NCI-H2171 treated with DMSO at 0.1 percent for 48 hours (cell line): Measurements from ENCODE around the gene SH3TC1.

ENCODE experiments used
- DNase-seq: peaks from one replicate; lab custom pipeline; 2025; lab: John Stamatoyannopoulos, UW

SH3TC1 gene

GRCh38 chr4:8244001-8244757 is 45.1 kb downstream of the SH3TC1 start:
- no peak for DNase-seq

GRCh38 chr4:8244931-8245460 is 45.9 kb downstream of the SH3TC1 start:
- DNase-seq, result no peak

DNA sequence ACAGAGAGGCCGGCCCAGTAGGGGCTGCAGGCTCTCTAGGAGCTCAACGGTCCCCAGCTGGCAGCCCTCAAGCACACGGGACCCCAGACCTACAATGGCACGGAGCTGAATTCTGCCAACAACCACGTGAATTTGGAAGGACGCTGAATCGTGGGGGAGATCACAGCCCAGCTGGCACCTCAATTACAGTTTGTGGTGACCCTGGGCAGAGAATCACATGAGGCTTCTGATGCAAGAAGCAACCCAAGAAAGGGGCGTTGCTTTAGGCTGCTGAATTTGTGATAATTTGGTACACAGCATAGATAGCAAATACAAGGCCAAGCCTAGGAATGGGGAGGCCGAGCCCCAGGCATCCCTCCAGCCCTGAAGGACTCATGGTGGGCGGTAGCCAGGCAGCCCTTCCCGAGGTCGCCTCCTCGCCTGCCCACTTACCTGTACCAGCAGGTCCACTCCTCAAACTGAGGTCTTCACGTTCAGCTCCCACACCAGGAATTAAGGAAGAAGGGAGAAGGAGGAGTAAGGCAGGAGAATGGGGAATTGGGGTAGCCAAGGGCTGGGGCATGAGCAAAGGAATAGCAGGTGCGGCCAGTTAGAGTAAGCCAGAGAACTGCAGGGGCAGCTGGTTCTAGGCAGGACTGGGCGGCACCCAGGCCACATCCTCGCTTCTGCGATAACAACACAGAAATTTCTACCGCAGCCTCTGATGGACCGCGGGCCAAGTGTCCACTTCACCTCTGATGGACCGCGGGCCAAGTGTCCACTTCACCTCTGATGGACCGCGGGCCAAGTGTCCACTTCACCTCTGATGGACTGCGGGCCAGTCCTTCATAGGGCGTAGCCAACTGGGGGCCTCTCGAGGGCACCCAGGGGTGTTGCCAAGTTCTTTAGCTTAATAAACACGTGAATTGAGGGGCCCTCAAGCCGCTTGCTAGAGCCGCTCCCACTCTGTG is 47.1 kb downstream of the SH3TC1 start:
- no peak for DNase-seq

DNA sequence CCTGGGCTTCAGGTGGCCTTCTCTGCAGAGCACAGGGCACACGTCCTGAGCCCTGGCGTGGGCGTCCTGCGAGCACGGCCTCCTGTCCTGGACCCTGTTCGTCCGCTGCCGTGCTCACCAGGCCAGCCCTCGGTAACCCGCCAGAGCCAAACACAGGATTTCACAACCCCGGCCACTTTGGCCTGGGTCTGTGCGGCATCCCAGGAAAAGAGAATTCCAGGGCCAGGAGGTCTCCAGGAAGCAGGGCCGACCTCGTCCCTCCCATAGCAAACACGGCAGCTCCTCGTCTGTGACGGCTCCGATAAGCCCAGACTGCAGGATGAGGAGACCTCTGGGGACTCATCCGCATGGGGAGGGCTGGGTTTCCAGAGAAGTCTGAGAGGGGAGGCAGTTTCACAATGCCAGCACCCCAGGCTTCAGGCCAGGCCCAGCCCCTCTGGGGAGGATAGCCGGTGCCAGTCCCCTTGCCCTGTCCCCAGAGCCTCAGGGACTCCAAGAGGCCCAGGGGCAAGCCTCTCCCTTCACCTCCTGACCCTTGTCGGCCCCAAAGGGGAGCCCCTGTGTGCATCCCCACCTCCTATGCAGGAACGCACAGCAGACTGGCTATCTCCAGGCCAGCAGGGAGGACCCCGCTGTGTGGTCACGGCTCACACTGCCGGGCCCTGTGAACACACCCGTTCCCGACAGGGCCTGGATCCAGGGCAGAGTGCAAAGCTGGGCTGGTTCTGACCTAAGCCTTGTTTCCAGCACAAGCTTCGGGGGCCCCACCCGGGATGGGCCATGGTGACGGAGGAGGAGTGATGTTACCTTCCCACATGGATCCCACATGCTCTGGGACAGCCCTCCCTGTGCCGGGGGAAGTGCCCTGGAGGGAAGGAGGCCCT is 48.2 kb downstream of the SH3TC1 start:
- no peak for DNase-seq

- no peak for DNase-seq
Observed at GRCh38 chr4:8248091-8248490, 49.0 kb downstream of the SH3TC1 start.

DNA sequence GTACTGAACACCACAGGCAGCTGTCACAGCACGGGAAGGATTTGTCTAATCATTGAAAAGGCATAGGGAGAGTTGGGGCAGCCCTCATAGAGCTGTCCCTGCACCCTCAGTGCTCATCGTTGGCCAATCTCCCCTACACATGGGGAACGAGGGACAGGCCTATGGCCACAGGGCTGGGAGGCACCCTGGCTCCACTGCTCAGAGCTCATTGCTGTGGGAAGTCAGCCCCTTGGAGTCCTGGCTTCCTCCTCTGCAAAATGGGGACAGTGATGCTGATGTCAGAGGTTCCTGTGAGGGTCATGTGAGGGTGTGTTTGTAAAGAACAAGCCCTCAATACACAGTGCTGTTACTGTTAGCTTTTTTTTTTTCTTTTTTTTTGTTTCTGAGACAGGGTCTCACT is 51.1 kb downstream of the SH3TC1 start:
- DNase-seq, result no peak

DNA sequence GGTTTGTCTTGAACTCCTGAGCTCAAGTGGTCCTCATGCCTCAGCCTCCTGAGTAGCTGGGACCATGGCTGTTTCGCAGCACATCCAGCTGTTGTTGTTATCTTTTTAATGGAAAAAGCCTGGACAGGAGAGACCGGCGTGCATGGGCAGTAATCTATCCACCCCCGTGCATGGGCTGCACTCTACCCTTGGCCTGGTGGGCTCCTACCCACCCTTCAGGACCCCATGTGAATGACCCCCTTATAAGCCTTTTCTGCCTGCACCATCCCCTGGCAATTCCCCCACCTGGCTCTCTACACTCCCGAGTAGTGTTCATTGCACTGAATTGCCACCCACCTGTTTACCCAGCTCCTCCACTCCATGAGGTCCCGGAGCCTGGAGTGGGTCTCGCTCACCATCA is 51.5 kb downstream of the SH3TC1 start:
- no peak for DNase-seq

DNA sequence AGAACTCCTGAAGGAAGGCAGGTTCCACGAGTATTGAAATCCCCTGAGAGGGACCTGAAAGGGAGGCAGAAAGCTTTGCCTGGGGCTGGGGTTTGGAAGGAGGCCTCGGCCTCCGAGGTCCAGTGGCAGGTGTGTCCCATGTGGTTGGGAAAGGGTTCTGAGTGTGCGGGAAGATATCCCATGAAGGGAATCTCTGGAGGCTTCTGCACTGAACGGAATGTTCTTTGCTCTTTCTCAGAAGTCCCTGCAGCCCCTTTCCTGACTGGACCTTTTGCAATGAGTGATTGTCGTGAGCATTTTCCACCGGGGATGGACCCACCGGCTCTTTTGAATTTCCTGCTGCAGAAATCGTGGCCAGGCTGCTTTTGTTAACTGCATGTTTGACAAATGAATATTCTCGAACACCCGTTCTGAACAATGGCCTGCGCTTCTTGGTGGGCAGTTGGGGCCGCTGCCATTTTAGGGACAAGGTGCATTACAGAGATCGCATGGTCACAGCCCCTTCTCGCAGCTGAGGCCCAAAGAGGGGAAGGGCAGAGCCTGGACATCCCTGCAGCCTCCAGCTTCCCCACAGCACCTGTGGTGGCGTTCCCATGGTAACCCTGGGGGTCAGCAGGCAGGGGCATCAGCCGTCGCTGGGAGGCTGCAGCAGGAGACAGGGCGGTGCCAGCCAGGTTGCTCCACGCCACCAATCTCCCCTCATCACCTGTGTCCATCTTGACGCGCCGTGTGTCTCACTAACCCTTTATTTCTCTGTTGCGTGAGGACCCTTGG is 52.2 kb downstream of the SH3TC1 start:
- DNase-seq, result no peak

DNA sequence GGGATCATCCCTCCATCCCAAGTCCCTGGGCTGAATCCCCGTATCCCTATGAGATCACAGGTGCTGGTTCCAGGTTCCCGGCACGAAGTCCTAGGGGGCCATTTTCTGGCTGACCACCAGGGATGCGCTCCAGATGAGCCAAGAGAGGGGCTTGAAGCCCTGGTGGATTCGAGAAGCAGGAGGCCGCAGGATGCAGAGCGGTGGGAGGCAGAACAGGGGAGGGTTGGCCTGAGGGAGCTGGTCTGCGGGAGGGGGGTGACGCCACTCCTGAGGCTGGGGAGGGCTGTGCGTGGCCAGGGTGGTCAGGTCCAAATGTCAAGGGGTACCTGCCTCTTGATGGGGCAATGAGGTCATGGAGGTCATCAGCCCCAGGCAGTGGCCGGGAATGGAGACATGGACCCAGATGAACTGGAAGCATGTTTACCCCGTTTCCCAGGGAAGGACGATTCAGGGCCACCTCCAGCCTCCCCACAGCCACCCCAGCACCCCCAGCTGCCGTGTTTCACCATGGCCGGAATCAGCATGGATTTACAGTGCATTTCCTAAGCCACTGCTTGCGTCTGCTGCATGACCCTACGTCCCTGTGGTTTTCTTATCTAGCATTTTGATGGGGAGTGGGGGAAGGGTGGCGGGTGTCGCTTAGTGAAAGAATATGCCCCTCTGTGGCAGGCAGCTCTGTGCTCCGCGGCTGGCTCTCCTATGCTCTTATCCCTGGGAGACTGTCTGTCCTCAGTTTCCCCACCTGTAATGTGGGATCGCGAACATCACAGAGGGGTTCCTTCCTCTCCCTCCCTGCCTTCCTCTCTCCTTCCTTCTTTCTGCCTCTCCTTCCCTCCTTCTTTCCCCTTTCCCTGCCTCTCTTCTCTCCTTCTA is 53.4 kb downstream of the SH3TC1 start:
- DNase-seq, result no peak

- DNase-seq, result no peak
Observed at GRCh38 chr4:8254076-8254475, 55.0 kb downstream of the SH3TC1 start.

DNA sequence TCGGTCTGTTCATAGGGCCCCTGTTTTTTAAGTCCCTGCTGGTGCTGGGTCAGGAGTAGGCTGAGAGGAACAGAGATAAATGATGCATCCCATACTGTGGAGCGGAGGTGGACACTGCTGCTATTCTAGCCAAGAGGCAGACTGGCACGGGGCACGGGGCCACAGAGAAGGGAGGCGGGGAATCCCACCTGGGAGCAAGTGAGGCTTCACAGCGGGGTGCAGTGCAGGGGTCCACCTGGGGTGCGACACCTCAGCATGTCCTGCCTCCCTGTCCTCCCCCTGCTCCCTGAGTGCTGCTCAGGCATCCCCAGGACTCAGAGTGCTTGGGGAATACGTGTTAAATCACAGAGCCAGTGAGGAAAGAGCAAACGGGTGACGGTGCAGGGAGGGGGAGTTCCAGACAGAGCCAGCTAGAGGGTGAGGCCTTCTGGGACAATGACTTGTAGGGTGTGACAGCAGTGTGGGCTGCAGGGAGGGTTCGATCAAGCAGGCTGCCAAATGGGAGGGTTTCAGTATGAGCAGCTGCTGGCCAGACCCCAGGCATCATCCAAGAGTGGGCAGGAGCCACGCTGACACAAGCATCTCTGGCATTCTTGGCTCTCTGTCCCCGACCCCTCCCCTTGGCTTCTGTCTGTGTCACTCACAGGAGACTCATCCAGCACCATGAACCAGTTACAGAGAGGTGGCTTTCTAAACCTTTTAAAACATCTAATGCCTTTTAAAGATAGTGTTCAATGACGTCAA is 56.8 kb downstream of the SH3TC1 start:
- DNase-seq, result no peak

GRCh38 chr4:8257854-8258253 is 58.8 kb downstream of the SH3TC1 start:
- no peak for DNase-seq

- DNase-seq, result no peak
Observed at GRCh38 chr4:8258552-8259212, 59.6 kb downstream of the SH3TC1 start.

DNA sequence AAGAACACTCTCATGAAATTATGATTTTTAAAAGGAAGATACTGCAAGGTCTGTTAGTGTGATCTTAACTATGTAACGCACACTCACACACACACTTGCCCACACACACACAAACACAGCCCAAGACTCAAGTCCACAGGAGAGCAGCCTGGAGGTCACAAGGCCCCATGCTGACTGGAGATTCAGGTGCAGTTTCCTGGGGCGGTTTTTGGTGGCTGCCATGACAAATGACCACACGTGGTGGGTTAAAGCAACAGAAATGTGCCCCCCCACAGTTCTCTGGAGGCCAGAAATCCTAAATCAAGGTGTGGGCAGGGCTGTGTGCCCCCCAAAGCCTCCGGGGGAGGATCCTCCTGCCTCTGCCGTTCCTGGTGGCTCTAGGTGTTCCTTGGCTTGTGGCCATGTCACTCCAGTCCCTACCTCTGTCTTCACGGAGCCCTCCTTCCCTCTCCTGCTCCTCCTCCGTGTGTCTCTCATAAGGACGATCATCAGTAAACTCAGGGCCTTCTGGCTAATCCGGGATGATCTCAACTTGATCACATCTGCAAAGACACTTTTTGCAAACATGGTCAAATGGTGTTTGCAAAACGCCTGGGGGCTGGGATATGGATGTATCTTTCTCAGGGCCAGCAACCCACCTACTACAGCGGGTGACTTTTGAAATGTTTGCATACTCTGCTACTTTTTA is 60.8 kb downstream of the SH3TC1 start:
- no peak for DNase-seq

DNA sequence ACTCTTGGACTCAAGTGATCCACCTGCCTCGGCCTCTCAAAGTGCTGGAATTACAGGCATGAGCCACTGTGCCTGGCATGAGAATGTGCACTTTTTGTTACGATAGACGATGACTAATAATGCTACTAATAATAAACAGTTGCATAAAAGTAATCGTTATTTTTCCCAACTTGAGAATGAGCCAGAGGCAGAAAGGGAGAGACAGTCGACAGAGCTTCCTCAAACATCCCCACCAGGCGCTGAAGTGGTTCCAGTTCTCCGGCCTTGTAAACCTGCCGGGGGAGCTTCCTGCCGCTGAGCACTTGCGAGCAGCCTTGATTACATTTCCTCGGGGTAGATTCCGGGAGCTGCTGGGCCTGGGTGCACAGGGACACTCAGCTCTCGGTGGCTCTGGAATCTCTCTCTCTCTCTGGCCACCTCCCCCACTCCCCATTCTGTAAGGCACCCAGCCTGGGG is 61.6 kb downstream of the SH3TC1 start:
- DNase-seq, result no peak

GRCh38 chr4:8261851-8262535 is 62.9 kb downstream of the SH3TC1 start:
- DNase-seq, result no peak

- no peak for DNase-seq
Observed at GRCh38 chr4:8262637-8263322, 63.7 kb downstream of the SH3TC1 start.
